SK-N-SH treated with all-trans-retinoic acid at 6 μM for 48 hours (cell line): Measurements from ENCODE around the gene LPIN3.

ENCODE experiments used
- ATAC-seq: fragments of 200-7000 bp; cut with Tn5 transposase; 3 replicates; pipeline ENCODE4 v1.9.1; 2020; ENCODE audit warnings: mild to moderate bottlenecking, moderate library complexity
- BACH2 ChIP-seq: fragments of 250-450 bp; sonication (Bioruptor Pico); IDR thresholded peaks from 2 replicates; pipeline ENCODE4 v1.9.0; 2021; ENCODE audit warnings: mild to moderate bottlenecking, borderline replicate concordance
- CSDC2 ChIP-seq: fragments of 250-450 bp; sonication (Bioruptor Pico); IDR thresholded peaks from 2 replicates; pipeline ENCODE4 v1.5.0; 2020; ENCODE audit warnings: mild to moderate bottlenecking, moderate library complexity
- ESRRG ChIP-seq: fragments of 250-450 bp; sonication (Bioruptor Pico); IDR thresholded peaks from 2 replicates; pipeline ENCODE4 v1.6.1; 2021; ENCODE audit warnings: mild to moderate bottlenecking
- GLIS3 ChIP-seq: fragments of 250-450 bp; sonication (Bioruptor Pico); IDR thresholded peaks from 2 replicates; pipeline ENCODE4 v1.5.0; 2020; ENCODE audit warnings: mild to moderate bottlenecking, moderate library complexity
- ISL1 ChIP-seq: fragments of 250-450 bp; sonication (Bioruptor Pico); IDR thresholded peaks from 2 replicates; pipeline ENCODE4 v2.1.2; 2022; ENCODE audit warnings: mild to moderate bottlenecking, moderate library complexity
- OSR1 ChIP-seq: fragments of 250-450 bp; sonication (Bioruptor Pico); IDR thresholded peaks from 2 replicates; pipeline ENCODE4 v1.8.0; 2022; ENCODE audit warnings: moderate library complexity, mild to moderate bottlenecking, inconsistent platforms
- PPARA ChIP-seq: fragments of 250-450 bp; sonication (Bioruptor Pico); IDR thresholded peaks from 2 replicates; pipeline ENCODE4 v1.5.0; 2020; ENCODE audit warnings: mild to moderate bottlenecking, borderline replicate concordance
- RARB ChIP-seq: fragments of 250-450 bp; sonication (Bioruptor Pico); IDR thresholded peaks from 2 replicates; pipeline ENCODE4 v1.8.0; 2021; ENCODE audit warnings: mild to moderate bottlenecking, moderate library complexity
- SNAI2 ChIP-seq: fragments of 250-450 bp; sonication (Bioruptor Pico); IDR thresholded peaks from 2 replicates; pipeline ENCODE4 v1.5.0; 2020; ENCODE audit warnings: mild to moderate bottlenecking, moderate library complexity
- TCF4 ChIP-seq: fragments of 250-450 bp; sonication (Bioruptor Pico); IDR thresholded peaks from 2 replicates; pipeline ENCODE4 v1.8.0; 2021; ENCODE audit warnings: mild to moderate bottlenecking, moderate library complexity, borderline replicate concordance
- TOX ChIP-seq: fragments of 250-450 bp; sonication (Bioruptor Pico); IDR thresholded peaks from 2 replicates; pipeline ENCODE4 v1.8.0; 2021; ENCODE audit warnings: mild to moderate bottlenecking, moderate library complexity, borderline replicate concordance
- ZC3H10 ChIP-seq: fragments of 250-450 bp; sonication (Bioruptor Pico); IDR thresholded peaks from 2 replicates; pipeline ENCODE4 v1.5.1; 2021; ENCODE audit warnings: mild to moderate bottlenecking, moderate library complexity
- ZFP3 ChIP-seq: fragments of 250-450 bp; sonication (Bioruptor Pico); IDR thresholded peaks from 2 replicates; pipeline ENCODE4 v1.5.0; 2020; ENCODE audit warnings: mild to moderate bottlenecking, moderate library complexity
- ZFP30 ChIP-seq: fragments of 450-650 bp; formaldehyde crosslinking; IDR thresholded peaks from 2 replicates; pipeline ENCODE4 v1.5.0; 2022; ENCODE audit warnings: mild to moderate bottlenecking, moderate library complexity
- ZNF8 ChIP-seq: fragments of 450-650 bp; formaldehyde crosslinking; IDR thresholded peaks from 2 replicates; pipeline ENCODE4 v1.5.0; 2020; ENCODE audit warnings: mild to moderate bottlenecking, moderate library complexity
- TF ChIP-seq, protein P1 (sequence below): fragments of 250-450 bp; sonication (Bioruptor Pico); IDR thresholded peaks from 2 replicates; pipeline ENCODE4 v1.5.1; 2021; ENCODE audit warnings: mild to moderate bottlenecking, moderate library complexity
- TF ChIP-seq, protein P2 (sequence below): fragments of 250-450 bp; sonication (Bioruptor Pico); IDR thresholded peaks from 2 replicates; pipeline ENCODE4 v1.8.0; 2020; ENCODE audit warnings: mild to moderate bottlenecking, moderate library complexity, borderline replicate concordance
- TF ChIP-seq, protein P3 (sequence below): fragments of 250-450 bp; sonication (Bioruptor Pico); IDR thresholded peaks from 2 replicates; pipeline ENCODE4 v1.5.1; 2020; ENCODE audit warnings: low read depth, mild to moderate bottlenecking, moderate library complexity
- TF ChIP-seq, protein P4 (sequence below): fragments of 250-450 bp; sonication (Bioruptor Pico); IDR thresholded peaks from 2 replicates; pipeline ENCODE4 v1.8.0; 2021; ENCODE audit warnings: low read depth, mild to moderate bottlenecking, moderate library complexity, borderline replicate concordance

LPIN3 gene

DNA sequence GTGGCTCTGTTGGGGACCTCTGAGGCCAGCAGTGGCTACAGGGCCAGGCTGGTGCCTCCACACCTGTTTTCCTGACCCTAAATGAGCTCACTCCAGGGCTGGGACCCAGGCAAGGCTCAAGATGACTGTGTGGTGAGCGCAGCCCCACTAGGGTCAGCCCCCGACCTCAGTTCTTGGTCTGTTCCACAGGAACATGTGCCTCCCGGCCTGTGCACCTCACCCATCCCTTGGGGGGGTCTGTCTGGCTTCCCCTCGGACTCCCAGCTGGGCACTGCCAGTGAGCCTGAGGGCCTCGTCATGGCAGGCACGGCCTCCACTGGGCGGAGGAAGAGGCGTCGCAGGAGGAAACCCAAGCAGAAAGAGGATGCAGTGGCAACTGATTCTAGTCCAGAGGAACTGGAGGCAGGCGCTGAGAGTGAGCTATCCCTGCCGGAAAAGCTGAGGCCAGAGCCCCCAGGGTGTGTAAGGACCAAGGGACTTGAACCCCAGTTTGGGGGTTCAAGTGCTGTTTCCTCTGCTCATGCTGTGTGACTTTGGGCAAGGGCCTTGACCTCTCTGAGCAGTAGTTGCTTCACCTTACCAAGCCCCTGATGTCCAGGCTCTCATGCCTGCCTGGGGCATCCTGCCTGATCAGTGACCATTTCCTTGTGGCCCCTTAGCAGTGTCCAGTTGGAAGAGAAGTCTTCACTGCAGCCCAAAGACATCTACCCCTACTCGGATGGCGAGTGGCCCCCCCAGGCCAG, 8.0 kb downstream of the LPIN3 start:
- TF ChIP-seq BACH2 (CRISPR knock-in tag) (no peak), TOX (CRISPR knock-in tag) (no peak), TCF4 (CRISPR knock-in tag) (no peak), ESRRG (CRISPR knock-in tag) (no peak), CSDC2 (no peak), ZC3H10 (CRISPR knock-in tag) (no peak)
- TF ChIP-seq, protein P1, sequence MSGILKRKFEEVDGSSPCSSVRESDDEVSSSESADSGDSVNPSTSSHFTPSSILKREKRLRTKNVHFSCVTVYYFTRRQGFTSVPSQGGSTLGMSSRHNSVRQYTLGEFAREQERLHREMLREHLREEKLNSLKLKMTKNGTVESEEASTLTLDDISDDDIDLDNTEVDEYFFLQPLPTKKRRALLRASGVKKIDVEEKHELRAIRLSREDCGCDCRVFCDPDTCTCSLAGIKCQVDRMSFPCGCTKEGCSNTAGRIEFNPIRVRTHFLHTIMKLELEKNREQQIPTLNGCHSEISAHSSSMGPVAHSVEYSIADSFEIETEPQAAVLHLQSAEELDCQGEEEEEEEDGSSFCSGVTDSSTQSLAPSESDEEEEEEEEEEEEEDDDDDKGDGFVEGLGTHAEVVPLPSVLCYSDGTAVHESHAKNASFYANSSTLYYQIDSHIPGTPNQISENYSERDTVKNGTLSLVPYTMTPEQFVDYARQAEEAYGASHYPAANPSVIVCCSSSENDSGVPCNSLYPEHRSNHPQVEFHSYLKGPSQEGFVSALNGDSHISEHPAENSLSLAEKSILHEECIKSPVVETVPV (CRISPR knock-in tag) = no peak
- TF ChIP-seq, protein P2, sequence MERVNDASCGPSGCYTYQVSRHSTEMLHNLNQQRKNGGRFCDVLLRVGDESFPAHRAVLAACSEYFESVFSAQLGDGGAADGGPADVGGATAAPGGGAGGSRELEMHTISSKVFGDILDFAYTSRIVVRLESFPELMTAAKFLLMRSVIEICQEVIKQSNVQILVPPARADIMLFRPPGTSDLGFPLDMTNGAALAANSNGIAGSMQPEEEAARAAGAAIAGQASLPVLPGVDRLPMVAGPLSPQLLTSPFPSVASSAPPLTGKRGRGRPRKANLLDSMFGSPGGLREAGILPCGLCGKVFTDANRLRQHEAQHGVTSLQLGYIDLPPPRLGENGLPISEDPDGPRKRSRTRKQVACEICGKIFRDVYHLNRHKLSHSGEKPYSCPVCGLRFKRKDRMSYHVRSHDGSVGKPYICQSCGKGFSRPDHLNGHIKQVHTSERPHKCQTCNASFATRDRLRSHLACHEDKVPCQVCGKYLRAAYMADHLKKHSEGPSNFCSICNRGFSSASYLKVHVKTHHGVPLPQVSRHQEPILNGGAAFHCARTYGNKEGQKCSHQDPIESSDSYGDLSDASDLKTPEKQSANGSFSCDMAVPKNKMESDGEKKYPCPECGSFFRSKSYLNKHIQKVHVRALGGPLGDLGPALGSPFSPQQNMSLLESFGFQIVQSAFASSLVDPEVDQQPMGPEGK (CRISPR knock-in tag) = no peak
- TF ChIP-seq, protein P3, sequence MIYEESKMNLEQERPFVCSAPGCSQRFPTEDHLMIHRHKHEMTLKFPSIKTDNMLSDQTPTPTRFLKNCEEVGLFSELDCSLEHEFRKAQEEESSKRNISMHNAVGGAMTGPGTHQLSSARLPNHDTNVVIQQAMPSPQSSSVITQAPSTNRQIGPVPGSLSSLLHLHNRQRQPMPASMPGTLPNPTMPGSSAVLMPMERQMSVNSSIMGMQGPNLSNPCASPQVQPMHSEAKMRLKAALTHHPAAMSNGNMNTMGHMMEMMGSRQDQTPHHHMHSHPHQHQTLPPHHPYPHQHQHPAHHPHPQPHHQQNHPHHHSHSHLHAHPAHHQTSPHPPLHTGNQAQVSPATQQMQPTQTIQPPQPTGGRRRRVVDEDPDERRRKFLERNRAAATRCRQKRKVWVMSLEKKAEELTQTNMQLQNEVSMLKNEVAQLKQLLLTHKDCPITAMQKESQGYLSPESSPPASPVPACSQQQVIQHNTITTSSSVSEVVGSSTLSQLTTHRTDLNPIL (CRISPR knock-in tag) = no peak

DNA sequence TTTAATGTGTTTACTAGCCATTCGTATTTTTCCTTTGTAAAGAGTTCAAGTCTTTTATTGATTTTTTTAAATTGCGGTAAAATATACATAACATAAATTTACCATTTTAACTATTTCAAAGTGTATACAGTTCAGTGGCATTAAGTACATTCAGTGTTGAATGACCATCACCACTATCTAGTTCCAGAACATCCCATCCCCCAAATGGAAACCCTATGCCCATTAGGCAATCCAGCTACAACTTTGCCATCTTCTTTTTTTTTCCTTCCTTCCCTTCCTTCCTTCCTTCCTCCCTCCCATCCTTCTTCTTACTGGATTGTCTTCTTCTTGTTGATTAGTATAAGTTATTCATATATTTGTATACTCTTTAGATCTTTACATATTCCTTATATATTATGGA, 8.6 kb downstream of the LPIN3 start:
- TF ChIP-seq BACH2 (CRISPR knock-in tag) (no peak), ISL1 (CRISPR knock-in tag) (no peak), PPARA (CRISPR knock-in tag) (no peak)
- TF ChIP-seq, protein P4, sequence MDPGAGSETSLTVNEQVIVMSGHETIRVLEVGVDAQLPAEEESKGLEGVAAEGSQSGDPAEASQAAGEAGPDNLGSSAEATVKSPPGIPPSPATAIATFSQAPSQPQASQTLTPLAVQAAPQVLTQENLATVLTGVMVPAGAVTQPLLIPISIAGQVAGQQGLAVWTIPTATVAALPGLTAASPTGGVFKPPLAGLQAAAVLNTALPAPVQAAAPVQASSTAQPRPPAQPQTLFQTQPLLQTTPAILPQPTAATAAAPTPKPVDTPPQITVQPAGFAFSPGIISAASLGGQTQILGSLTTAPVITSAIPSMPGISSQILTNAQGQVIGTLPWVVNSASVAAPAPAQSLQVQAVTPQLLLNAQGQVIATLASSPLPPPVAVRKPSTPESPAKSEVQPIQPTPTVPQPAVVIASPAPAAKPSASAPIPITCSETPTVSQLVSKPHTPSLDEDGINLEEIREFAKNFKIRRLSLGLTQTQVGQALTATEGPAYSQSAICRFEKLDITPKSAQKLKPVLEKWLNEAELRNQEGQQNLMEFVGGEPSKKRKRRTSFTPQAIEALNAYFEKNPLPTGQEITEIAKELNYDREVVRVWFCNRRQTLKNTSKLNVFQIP (CRISPR knock-in tag) = no peak
- no peak for ATAC-seq

More for the DNA sequence above, 8.0 kb downstream of the LPIN3 start:
- no peak for ATAC-seq

DNA sequence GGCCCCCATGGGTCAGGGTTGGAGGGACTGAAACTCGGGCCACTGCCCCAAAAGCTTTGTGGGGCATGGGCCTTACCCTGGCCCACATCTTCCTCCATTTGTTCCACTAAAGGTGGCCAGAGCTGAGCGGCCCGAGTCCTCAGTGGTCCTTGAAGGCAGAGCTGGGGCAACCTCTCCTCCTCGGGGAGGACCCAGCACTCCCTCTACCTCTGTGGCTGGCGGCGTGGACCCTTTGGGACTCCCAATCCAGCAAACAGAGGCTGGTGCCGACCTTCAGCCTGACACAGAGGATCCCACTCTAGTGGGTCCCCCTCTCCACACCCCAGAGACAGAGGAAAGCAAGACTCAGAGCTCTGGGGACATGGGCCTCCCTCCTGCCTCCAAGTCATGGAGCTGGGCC, 9.3 kb downstream of the LPIN3 start:
- no peak for ATAC-seq
- TF ChIP-seq, protein P1 (CRISPR knock-in tag) = no peak
- TF ChIP-seq CSDC2 (no peak), ZFP30 (CRISPR knock-in tag) (no peak), RARB (CRISPR knock-in tag) (no peak), SNAI2 (CRISPR knock-in tag) (no peak), ZNF8 (CRISPR knock-in tag) (no peak), GLIS3 (no peak), TOX (CRISPR knock-in tag) (no peak), OSR1 (CRISPR knock-in tag) (no peak), ZFP3 (no peak)
- TF ChIP-seq, protein P3 (CRISPR knock-in tag) = no peak
